CD4-positive, alpha-beta T cell treated with Interleukin-17A for 4 hours (primary cell): Measurements from ENCODE around the gene TACC2.

ENCODE experiments used
- DNase-seq: peaks from one replicate; pipeline ENCODE4 v3.0.0-alpha.2; 2020; ENCODE audit warnings: mixed read lengths

Gene TACC2

DNA sequence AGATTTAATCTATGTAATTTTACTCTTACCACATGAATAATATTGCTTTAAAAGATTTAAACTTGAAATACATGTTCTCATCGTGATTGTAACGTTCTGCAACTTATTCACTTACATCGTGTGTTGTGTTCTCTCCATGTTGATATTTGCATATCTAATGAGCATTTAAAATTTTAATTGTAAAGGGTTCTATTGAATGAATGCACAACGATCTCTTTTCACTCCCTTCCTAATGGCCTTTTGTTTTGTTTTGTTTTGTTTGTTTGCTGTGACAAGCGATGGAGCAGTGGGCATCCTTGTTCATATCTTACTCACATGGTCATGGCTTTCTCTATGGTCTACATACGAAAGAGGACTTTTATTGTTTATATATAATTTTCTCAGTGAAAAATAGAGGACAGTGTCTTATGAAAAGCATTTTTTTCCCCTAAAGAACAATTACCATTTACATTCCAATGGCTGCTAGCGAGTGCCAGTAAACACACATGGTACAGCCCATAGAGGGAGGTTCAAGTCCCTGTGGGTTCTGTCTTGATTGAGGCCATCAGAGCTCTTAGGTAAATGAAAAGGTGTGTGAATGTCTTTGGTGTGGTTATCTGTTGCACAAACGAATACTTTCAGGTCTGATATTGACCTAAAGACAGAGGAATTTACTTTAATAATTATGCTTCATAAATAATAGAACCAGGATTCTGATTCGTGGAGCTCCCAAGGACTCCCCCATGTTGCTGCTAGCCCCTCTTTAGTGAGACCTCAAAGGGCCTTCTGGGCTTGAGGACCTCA lies 314.5 kb downstream of the TACC2 start:
- DNase-seq: no peak
